Colon (tissue), 2 donors: ENCODE measurements around the gene REEP3.

Experiments
- FAIRE-seq: peaks from 2 replicates; lab custom pipeline; 2012; peaks lifted over from hg19 to GRCh38; lab: Jason Lieb, UNC
- donor health status: control.
- donor health status: control.

REEP3 gene

DNA sequence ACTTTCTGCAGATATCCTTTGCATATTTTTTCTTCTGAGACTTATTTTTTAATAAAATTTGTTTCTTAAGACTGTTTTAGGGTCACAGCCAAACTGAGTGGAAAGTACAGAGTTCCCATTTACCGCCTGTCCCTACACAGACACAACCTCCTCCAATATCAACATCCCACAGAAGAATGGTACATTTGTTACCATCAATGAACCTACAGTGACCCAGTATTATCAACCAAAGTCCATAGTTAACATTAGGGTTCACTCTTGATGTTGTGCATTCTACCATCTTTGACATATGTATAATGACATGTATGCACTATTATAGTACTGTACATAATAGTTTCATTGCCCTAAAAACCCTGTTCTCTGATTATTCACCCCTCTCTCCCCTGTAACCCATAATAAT lies 14.6 kb upstream of the REEP3 start:
- FAIRE-seq = no peak

DNA sequence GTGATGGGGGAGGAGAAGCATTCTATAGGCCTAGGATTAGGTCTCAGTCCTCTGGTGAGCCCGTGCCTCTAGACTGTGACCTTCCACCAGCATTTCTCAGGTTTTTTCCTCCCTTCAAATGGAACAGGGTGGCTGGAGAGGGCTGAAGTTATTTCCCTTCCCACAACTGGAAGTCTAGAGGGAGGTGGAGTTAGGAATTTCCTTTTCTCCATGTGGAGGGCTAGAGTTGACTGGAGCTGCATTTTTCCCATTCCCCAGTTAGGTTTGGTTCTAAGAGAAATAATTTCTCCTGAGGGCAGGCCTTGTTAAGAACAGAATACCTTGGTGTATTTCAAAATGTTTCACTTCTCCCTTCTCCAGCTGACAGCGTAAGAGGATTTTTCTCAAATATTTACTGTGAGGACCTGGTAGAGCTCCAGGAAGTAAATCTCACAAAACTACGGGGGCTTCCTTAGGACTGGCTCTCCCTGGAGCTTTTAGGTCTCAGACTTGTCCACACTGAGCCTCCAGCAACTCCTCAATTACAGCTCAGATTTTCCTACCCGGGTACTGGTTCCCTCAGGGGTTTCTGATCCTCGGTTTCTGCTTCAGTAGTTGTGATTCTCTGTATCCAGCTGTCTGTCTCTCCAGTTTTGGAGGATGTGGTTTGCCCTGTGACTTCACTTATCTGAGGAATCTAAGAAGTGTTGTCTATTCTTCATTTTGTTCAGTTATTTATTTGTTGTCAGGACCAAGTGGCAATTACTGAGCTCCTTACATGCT lies 6.0 kb upstream of the REEP3 start:
- FAIRE-seq = no peak

DNA sequence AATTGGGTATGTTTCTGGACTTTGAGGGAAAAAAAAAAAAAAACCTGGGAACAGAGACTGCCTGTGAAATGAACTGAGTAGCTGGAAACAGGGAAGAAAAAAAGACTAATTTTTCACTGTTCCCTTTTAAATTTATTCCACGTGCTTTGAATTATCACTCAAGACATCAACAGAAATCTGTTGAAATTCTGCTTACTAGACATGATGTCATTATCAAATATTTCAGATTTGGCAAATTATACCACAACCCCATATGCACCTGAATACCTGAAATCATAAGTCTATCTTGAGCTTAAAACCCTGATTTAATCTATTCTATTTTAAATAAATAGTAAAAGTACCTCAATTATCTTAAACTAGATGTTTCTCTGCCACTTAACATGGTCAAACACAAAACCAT lies 5.0 kb upstream of the REEP3 start:
- no peak for FAIRE-seq

DNA sequence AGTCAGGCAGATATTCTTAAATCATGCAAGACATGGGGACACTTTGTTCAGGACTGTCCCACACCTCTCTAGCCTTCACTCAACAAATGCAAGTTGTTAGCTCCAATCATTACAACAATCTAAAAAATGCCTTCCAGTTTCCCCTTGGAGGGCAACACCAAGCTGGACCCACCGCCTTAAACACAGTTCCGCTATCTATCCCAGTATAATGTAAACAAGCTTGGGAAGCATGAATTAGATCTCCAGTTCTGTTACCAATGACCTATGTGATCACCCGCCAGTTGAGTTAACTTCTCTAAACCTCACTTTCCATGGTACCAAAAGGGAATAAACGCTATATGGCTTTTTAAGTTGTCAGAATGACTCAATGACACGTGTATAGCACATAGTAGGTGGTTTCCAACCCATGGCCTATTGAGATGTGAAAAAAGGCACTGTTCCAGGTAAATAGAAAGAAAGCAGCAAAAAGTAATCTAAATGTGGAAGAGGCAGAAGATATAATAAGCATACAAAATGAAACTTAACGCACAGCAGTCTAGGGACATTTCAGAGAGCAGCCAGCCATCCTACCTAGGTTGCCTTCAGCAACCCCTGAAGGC lies 2.4 kb upstream of the REEP3 start:
- FAIRE-seq = no peak

DNA sequence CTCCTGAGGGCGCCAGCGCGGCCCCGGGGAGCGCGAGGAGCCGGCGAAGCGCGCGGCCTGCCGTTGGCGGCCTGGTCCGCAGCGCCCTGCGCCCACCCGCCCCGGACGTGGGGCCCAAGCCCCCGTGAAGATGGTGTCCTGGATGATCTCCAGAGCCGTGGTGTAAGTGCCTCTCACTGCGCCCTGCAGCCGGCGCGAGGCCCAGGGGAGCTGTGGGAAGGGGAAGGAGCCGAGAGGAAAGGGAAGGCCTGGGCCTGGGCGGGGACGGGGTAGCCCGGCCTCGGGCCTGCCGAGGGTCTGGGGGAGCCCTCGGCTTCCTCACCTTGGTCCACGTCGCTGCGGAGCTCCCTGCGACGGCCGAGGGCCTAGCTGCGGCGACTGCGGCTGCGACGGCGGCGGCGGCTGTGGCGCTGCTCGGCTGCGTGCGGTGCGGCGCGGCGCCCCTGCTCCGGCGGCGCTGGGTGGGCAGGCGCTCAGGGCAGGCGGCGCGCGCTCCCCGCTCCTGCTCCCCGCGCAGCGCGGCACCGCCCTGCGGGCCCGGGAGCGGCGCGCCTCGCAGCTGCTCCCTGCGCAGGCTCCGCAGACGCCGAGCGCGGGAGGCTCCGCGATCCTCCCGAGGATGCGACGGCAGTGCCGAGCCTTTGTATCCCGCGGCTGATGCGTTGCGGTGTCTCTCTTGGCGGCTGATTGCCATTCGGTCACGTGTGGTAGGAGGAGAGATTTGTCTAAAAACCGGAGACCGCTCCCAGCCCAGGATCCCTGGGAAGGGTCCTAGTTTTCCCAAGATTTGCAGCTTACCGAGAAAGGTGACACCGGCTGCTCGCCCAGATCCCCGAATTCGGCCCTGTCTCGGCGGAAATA lies 445 bp downstream of the REEP3 start:
- FAIRE-seq = no peak

DNA sequence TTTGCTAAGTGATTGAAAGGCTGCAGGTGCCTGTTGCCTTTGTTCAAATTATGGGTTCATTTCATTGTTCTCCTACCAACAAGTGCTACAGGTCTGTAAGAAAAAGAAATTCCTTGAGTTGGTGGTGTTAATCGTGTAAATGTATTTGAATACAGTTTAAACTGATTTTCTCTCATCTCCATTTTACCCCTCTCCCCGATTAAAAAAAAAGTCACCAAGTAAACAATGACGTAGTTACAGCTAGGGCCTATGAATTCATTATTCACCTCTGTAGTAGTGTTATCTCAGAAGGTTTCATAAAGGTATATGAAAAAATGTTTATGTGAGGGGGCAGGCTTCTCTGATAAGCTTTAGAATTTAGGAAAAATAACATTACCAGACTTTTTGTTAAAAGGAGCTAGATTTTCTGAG lies 1.1 kb downstream of the REEP3 start:
- FAIRE-seq = no peak

DNA sequence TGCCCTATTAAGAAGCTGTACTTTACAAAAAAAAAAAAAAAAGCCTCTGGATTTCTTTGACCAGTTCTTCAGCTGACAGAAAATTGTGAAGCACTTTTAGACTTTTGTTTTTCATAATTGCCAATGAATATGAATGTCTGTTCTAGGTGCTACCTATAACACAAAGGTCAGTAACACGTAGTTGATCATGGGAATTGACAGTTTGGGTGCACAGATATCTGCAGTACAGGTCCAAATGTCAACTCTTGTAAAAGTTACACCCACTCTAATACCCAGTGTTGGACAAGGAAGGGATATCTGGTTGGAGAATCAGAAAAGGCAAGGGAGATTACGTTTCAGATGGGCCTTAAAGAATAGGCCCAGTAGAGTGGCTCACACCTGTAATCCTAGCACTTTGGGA lies 1.8 kb downstream of the REEP3 start:
- FAIRE-seq = no peak

DNA sequence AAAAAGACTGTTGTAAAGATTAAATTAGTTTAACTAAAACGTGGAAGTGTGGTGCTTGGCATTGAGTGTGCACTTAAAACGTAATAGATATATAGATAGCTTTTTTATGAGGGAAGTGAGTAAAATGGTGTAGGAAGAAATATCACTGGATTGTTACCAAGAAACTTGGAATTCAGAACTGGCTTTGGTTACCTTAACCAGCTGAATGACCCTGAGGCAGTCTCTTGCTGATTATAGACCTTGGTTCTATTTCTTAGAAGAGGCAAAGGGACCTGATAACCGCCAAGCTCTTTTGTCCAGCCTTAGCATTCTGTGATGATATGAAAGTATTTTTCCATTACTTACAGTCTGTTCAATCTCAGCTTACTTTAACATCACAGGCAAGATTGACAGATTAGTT lies 3.8 kb downstream of the REEP3 start:
- FAIRE-seq = no peak

DNA sequence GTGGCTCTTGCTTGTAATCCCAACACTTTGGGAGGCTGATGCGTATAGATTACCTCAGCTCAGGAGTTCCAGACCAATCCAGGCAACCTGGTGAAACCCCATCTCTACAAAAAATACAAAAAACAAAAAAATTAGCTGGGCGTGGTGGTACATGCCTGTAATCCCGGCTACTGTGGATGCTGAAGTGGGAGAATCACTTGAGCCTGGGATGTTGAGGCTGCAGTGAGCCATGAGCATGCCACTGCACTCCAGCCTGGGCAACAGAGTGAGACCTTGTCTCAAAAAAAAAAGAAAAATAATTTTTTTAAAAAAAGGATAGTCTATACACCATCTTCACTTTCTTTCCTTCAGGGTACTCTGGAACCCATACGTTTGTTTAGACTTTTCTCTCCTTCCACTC lies 6.2 kb downstream of the REEP3 start:
- FAIRE-seq = no peak

DNA sequence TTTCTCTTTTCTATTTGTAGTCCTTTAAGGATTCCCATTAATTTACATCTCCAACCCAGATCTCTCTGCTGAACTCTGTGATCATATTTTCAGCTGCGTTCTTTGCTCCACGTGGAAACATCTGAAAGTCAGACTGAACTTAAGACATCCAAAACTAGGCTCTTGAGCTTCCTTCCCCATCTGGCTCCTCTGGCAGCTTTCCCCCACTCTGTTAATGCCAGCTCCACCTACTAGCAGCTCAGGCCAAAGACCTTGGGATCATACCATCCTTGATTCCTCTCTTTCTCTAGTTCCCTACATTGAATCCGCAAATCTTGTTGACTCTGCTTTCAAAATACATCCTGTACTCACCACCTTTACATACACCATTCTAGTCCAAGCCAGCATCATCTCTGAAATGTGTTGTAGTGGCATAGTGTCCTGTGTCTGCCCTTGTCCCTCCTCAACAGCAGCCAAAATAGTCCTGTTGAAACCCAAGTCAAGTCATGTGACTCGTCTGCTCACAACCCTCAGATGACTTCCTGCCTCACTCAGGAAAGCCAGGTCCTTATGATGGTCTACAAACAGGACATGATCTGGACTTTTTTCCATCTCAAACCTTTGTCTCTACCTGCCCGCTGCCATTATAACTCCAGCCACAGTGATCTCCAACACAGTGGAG lies 7.0 kb downstream of the REEP3 start:
- FAIRE-seq = no peak

DNA sequence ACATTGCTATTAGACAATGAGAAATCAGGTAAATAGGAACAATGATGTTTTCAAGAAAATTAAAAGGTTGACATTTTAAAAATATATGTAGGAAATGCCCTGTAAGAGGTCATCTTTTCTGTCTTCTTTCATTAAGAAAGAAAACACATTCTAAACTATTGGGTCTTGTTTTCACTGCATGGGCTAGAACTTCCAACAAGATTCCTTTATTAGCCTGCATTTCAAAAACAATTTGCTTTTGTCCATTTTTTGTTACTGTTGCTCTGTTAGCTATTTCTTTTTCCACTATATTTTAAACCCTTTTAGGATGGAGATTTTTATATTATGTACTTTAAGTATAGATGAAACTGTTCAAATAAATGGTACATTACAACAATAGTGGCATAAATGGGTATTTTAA lies 9.2 kb downstream of the REEP3 start:
- FAIRE-seq = no peak

DNA sequence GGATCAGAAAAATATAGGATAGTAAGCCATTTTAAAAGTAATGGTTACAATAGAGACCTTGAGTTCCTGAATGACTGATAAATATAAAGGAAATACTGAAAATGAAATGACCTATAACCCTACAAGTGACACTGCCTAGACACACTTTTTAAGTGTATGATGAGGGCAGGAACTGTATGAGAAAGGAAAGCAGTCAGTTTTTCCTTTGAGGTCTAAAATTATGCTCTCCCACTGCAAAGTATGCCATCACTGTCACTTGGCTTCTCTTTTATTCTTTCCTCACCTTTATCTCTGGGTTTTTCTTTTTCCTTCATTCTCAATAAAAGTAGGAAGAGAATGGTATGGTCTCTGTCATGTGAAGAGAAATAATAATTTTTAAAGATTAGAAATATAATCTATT lies 13.5 kb downstream of the REEP3 start:
- no peak for FAIRE-seq

DNA sequence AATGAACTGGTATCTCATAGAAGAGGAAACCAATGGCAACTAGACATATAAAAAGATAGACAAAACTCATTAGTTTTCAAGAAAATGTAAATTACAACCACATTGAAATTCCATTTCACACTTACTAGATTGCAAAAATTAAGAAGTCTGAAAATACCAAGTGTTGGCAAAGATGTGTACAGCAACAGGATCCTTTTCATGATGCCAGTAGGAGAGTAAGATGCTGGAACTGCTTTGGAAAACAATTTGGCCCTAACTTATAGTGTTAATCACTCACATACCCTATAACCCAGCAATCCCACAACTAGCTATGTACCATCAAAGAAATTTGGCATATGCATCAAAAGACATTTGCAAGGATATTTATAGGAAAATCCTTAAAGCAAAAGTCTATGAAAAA lies 15.5 kb downstream of the REEP3 start:
- FAIRE-seq = no peak

DNA sequence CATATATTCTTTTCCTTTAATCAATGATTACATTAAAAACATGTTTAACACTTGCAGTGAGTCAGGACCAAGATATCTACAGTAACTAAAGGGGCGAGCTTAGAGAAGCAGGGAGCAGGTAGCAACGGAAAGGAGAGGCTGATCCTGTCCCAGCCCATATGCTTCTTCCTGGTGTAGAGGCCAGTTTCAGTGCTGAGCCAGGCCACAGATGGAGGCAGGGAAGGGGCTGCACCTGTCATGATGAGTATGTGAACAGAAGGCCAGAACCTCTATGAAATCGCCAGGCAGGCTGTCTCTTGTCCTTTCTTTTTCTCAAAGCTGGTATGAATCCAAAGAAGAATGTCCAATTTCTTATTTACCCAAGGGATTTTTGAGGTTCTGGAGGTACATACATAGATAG lies 16.3 kb downstream of the REEP3 start:
- FAIRE-seq = no peak

DNA sequence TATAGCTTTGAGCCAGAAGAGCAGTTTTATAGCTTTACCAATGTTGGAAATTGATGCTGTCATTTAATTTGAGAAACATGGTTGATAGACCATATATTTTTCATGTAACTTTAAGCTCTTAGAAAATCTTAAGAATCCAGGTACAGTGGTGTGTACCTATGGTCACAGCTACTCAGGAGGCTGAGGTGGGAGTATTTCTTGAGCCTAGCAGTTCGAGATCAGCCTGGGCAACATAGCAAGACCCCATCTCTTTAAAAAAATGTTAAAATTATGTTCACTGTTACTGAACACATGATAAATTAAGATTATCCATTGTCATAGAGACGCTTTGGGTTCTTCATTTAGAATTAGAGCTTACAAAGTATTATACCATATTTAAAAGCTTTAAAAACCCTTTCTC lies 18.2 kb downstream of the REEP3 start:
- no peak for FAIRE-seq

DNA sequence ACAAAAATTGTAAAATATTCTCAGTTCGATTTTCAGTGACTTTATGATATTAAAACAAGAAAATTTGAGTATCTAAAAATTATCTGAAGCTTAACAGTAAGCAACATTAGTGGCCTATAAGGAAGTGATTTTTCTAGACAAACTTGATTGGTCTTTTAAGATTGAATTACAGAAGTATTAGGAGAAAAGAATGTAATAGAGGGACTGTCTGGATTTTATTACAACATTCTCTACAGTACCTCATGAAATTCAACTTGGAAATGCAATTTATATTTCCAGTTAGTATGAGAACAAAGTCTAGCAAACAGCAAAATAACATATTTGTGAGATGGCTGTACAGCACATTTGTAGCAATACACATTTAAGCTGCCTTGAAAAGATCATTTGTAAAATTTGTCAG lies 18.8 kb downstream of the REEP3 start:
- no peak for FAIRE-seq

DNA sequence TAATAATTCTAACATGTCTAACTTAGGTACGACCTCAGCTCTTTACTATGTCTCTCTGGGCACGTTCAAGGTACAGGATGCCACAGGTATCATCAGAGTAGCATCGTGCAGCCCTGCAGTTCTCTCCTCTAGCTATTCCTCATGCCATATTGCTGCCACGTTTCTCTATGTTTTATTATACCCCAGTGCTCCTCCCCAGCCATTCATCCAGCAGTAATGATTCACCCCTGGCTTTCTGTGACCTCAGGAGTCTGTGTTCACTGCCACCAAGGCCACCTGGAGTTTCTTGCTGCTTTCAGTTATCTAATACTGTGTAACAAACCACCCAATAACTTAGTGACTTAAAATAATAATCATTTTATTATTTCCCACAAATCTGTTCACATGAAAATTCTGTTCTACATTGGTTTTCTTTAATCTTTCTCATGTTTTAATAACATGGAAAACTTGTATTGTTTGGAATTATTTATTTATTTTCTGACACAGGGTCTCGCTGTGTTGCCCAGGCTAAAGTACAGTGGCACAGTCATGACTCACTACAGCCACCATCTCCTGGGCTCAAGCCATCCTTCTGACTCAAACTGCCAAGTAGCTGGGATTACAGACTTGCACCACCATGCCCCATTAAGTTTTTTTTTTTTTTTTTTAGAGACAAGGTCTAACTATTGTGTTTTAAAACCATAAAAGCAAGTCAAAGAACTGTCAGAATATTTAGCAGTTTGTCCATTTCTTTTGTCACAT lies 21.8 kb downstream of the REEP3 start:
- FAIRE-seq = no peak

DNA sequence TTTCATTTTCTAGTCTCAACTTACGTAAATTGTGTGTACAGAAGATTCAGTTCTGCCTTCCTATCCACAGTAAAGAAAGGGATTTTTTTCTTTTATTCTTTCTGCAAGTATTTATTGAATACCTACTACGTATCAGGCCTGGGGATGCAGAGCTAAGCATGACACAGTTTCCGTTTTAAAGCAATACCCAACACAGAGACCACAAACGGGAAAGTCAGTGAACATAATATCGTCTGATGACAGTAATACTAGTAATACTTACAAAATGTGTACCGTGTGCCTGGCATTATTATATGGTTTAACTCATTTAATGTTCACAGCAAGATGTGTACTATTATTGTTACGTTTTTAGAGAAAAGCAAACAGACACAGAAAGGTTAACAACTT lies 22.4 kb downstream of the REEP3 start:
- no peak for FAIRE-seq

DNA sequence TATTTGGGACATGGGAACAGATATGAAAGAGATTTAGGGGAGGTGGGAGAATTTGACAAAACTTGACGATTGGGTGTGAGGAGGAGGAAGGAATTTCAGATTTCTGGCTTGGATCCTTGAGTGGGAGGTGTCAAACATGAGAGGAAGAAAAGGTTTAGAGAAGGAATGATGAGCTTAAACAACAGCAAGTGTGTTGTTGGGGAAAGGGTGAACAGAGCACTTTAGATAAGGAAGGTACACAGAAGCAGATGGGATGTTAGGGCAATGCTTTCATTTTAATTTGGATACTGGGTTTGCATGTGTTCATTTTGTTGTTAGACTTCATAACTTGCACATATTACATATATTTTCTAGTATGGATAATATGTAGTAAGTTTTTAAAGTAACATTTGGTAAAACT lies 23.2 kb downstream of the REEP3 start:
- no peak for FAIRE-seq

DNA sequence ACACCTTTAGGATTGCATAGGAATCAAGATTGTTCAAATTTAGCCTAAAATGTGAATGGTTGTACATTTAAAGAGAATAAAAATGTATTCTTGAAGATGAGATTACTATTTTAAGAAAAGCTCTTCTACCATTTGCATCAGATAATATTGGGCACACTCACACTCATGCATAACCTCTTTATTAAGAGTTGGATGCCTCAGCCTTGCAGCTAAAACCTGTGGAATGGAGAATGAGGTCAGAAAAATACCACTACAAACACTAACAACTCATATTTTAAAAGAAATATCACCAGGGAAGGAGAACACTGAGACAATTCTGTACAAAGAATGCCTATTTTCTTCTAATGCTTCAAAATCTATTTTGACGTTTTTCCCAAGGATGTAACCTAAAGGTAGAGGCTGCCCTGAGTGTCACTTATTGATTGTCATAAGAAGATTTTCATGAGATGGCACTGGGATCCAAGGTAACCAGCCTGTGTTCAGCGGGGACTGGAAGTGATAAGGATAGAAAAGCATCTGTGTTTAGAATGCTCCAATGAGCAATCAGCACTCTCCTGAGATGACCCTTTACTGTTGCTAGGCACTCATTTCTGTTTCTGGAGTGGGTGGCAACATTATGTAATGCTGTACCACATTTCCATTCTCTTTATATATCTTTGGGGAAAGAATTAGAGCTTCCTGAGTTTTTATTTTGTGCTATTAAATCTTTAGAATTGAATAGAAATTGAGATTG lies 26.6 kb downstream of the REEP3 start:
- no peak for FAIRE-seq

DNA sequence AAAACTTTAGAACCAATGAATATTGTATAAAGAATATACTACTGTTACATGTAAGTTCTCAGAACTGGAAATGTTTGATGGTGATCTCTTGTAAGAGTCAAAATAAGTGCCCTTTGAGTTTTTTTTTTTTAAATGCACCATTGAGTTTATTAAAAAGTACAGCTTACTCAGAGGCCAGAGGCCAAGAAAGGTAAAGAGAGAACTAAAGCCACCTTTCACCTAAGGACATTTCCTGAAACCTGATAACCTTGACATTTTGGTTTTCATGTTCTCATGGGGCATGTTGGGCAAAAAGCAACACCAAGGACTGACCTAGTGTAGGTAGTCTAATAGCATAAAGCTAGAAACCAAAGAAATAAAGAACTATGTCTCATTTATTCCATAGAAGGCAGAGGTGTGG lies 27.7 kb downstream of the REEP3 start:
- no peak for FAIRE-seq
